GM19043 (cell line): Measurements from ENCODE around the gene PANX3.
"Not testable (repeated sequence)": the region's sequence is repeated elsewhere in the genome, so short reads cannot be mapped to it uniquely, and the experiment has no call there.

Experiments used
- ATAC-seq: cut with Tn5 transposase; IDR thresholded peaks from one replicate; pipeline ENCODE4 v1.9.1; 2021; ENCODE audit warnings: low read depth; ENCODE audit not compliant: unreplicated experiment

PANX3 gene

GRCh38 chr11:124611064-124611463, at the start of gene PANX3:
TSS of gene PANX3 (plus strand) at chr11:124611428. CDS start at chr11:124611557, 129 bp downstream.
- no peak for ATAC-seq

GRCh38 chr11:124569697-124570096, 41.5 kb upstream of the PANX3 start, which contains the start of gene OR8A1:
TSS of gene OR8A1 (plus strand) at chr11:124569997. CDS start at chr11:124570120, 123 bp downstream.
- no peak for ATAC-seq

GRCh38 chr11:124570160-124570559, 41.1 kb upstream of the PANX3 start:
- no peak for ATAC-seq

- no peak for ATAC-seq
Measured at GRCh38 chr11:124577716-124578427, 33.4 kb upstream of the PANX3 start.

- no peak for ATAC-seq
Measured at GRCh38 chr11:124578761-124579160, 32.5 kb upstream of the PANX3 start.

GRCh38 chr11:124581817-124582216, 29.4 kb upstream of the PANX3 start:
- no peak for ATAC-seq

- no peak for ATAC-seq
Measured at GRCh38 chr11:124582565-124582964, 28.7 kb upstream of the PANX3 start.

- ATAC-seq, result no peak
Measured at GRCh38 chr11:124583781-124584180, 27.4 kb upstream of the PANX3 start.

- ATAC-seq, result no peak
Measured at GRCh38 chr11:124584681-124585372, 26.4 kb upstream of the PANX3 start.

- no peak for ATAC-seq
Measured at GRCh38 chr11:124586238-124586860, 24.9 kb upstream of the PANX3 start.

GRCh38 chr11:124591430-124591829, 19.8 kb upstream of the PANX3 start:
- no peak for ATAC-seq

GRCh38 chr11:124592627-124593026, 18.6 kb upstream of the PANX3 start:
- ATAC-seq, result no peak

GRCh38 chr11:124595302-124595701, 15.9 kb upstream of the PANX3 start:
- ATAC-seq, result no peak

GRCh38 chr11:124597626-124598025, 13.6 kb upstream of the PANX3 start:
- no peak for ATAC-seq

GRCh38 chr11:124600621-124601320, 10.5 kb upstream of the PANX3 start:
- no peak for ATAC-seq

- ATAC-seq, result no peak
Measured at GRCh38 chr11:124602193-124602592, 9.0 kb upstream of the PANX3 start.

- not testable (repeated sequence) for ATAC-seq
Measured at GRCh38 chr11:124602723-124603122, 8.5 kb upstream of the PANX3 start.

- no peak for ATAC-seq
Measured at GRCh38 chr11:124605719-124606118, 5.5 kb upstream of the PANX3 start.

- no peak for ATAC-seq
Measured at GRCh38 chr11:124608147-124608546, 3.1 kb upstream of the PANX3 start.

- no peak for ATAC-seq
Measured at GRCh38 chr11:124610295-124610694, 933 bp upstream of the PANX3 start.

GRCh38 chr11:124612045-124612444, 817 bp downstream of the PANX3 start:
- no peak for ATAC-seq
